MG63 (cell line): ENCODE measurements around the gene S100Z. TPM values are rescaled to one million over a fixed set of nuclear protein-coding genes. Genes with fewer than 3 reads are reported as not detected.
"Not testable (repeated sequence)": the region's sequence is repeated elsewhere in the genome, so short reads cannot be mapped to it uniquely, and the experiment has no call there.

ENCODE experiments used
- DNase-seq: peaks from one replicate; pipeline ENCODE4 v3.0.0-alpha.2; 2020
- H3K27me3 ChIP-seq: fragments of 250-450 bp; sonication (Bioruptor Pico); 2 replicates; pipeline ENCODE4 v1.5.1; 2020; ENCODE audit warnings: mild to moderate bottlenecking, moderate library complexity
- H3K36me3 ChIP-seq: fragments of 250-450 bp; sonication (Bioruptor Pico); 2 replicates; pipeline ENCODE4 v1.5.1; 2020; ENCODE audit warnings: mild to moderate bottlenecking, moderate library complexity
- H3K4me3 ChIP-seq: fragments of 250-450 bp; sonication (Bioruptor Pico); 2 replicates; pipeline ENCODE4 v1.5.1; 2020; ENCODE audit warnings: mild to moderate bottlenecking, moderate library complexity
- H3K9me3 ChIP-seq: fragments of 250-450 bp; sonication (Bioruptor Pico); 2 replicates; pipeline ENCODE4 v1.5.1; 2020; ENCODE audit warnings: mild to moderate bottlenecking, moderate library complexity
- total RNA-seq: library from RNA; depleted of rRNA; stranded (reverse); fragments of >200 nt; shearing (Covaris generic); gene quantifications from 2 replicates; pipeline ENCODE4 v1.2.3, GENCODE V29; 2014; ENCODE audit warnings: low replicate concordance

Gene S100Z
- total RNA-seq, 1 experiment from 2014 or later = not detected

- no peak for DNase-seq
- H3K27me3 ChIP-seq = no peaks in the 10 kb centered on the region
- H3K4me3 ChIP-seq = no peak overlapping the region
- peaks cover 2% of the 10 kb centered on the region; the same call in 1 of the 2 replicates for H3K9me3 ChIP-seq
- H3K36me3 ChIP-seq = no peaks in the 10 kb centered on the region
Observed at GRCh38 chr5:76855961-76856360, 6.1 kb downstream of the S100Z start.

GRCh38 chr5:76856800-76857199, 7.0 kb downstream of the S100Z start:
- H3K9me3 ChIP-seq, H3K27me3 ChIP-seq, H3K4me3 ChIP-seq, DNase-seq, H3K36me3 ChIP-seq: not testable (repeated sequence)

DNA sequence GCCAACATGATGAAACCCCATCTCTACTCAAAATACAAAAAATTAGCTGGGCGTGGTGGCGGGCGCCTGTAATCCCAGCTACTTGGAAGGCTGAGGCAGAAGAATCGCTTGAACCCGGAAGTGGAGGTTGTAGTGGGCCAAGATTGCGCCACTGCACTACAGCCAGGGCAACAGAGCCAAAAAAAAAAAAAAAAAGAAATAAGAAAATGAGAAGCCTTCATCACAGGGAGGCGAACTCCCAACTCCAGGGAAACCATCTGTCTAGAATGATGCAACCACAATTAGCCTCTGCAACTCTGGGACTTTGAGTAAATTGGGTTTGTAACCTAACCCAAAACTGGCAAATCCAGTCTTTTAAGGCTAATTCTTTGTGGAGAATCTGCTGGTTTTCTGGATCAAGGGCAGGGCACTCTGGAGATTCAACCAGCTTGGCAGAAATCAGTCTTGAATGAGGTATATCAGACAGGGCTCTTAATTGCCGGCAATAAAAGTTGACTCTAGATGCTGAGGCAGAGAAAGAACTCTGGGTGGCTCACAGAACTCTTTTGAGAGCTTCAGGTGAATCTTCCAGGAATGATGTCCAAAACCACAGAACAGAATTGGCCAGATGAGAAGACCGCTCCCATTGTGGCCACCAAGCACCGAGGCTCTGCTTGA, 9.9 kb downstream of the S100Z start:
- no peaks in the 10 kb centered on the region for H3K27me3 ChIP-seq
- no peaks in the 10 kb centered on the region for H3K36me3 ChIP-seq
- peak; percentile 2 for DNase-seq
- peaks cover 2% of the 10 kb centered on the region; the same call in 1 of the 2 replicates for H3K9me3 ChIP-seq
- H3K4me3 ChIP-seq = no peak overlapping the region

DNA sequence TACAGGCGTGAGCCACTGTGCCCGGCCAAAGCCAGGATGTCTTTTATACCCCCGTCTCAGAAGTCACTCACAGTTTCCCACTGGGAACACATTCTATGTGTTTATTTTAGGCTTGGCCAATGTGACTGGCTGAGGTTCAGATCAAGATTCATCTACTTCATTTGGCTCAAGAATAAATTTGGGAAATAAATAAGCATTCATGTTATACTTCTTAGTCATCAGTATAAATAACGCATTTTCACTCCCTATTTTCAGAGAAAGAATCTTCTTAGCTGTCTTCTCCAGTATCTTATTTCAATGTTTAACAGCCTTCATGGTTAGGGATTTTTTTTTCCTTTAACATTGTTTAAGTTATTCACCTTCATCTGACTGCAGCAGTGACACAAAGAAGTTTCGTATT, 11.8 kb downstream of the S100Z start:
- DNase-seq = peak; percentile 50
- Histone ChIP-seq H3K27me3 (no peaks in the 10 kb centered on the region), H3K4me3 (no peak overlapping the region), H3K36me3 (no peaks in the 10 kb centered on the region), H3K9me3 (peaks cover 2% of the 10 kb centered on the region; the same call in 1 of the 2 replicates)

DNA sequence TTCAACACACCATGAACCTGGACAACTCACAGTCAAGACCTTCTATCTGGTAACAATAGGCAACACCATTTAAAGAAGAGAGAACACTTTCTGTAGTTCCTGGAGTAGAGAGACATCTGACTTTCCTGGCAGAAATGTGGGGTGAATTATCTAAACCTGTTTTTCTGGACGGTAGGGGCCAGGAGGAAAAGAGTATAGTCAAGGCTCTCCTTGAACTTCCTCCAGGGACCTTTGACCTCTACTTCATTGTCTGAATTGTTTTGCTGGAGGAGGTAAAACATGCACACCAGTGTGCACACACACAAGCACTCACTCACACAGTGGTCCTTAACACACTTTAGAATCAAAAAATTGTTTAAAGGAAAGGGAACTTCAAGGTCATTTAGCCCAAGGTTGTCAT, 13.2 kb downstream of the S100Z start:
- no peak for DNase-seq
- H3K36me3 ChIP-seq = no peaks in the 10 kb centered on the region
- H3K4me3 ChIP-seq = no peak overlapping the region
- H3K27me3 ChIP-seq = no peaks in the 10 kb centered on the region
- peaks cover 2% of the 10 kb centered on the region; the same call in 1 of the 2 replicates for H3K9me3 ChIP-seq

- DNase-seq = no peak
- Histone ChIP-seq H3K4me3 (no peak overlapping the region), H3K36me3 (no peaks in the 10 kb centered on the region), H3K27me3 (no peaks in the 10 kb centered on the region), H3K9me3 (no peaks in the 10 kb centered on the region)
Observed at GRCh38 chr5:76866503-76866902, 16.7 kb downstream of the S100Z start.

- no peaks in the 10 kb centered on the region for H3K27me3 ChIP-seq
- no peak for DNase-seq
- no peaks in the 10 kb centered on the region for H3K36me3 ChIP-seq
- no peak overlapping the region for H3K4me3 ChIP-seq
- no peaks in the 10 kb centered on the region for H3K9me3 ChIP-seq
Observed at GRCh38 chr5:76867038-76867437, 17.2 kb downstream of the S100Z start.

- Histone ChIP-seq H3K9me3 (no peaks in the 10 kb centered on the region), H3K36me3 (no peaks in the 10 kb centered on the region), H3K4me3 (no peak overlapping the region), H3K27me3 (no peaks in the 10 kb centered on the region)
- peak; percentile 28 for DNase-seq
Observed at GRCh38 chr5:76867827-76868693, 18.2 kb downstream of the S100Z start.

- H3K4me3 ChIP-seq = no peak overlapping the region
- no peak for DNase-seq
Observed at GRCh38 chr5:76870046-76870445, 20.2 kb downstream of the S100Z start.

DNA sequence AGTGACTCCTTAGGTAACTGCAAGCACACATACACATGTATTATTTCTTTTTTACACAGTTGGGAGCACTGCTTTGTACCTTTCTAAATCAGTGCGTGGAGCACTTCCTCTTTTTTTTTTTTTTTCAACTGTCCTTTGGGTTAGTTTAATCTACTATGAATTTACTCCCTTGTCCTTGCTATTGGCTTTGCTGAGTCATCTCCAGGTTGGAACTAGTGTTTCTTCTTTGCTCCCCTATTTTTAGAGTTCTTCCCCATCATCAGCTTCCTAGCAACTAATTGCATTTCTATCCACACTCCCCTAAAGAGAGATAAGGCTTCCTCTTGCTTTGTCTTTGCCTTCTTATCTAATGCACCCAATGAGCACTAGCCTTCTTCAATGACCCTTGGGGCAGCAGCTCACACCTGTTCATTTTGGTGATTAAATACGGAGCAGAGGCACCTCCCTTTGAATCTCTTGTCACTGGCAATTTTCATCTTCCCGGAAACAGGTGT, 24.3 kb downstream of the S100Z start:
- H3K27me3 ChIP-seq = no peaks in the 10 kb centered on the region
- no peaks in the 10 kb centered on the region for H3K9me3 ChIP-seq
- H3K4me3 ChIP-seq = no peak overlapping the region
- H3K36me3 ChIP-seq = no peaks in the 10 kb centered on the region
- no peak for DNase-seq

More at GRCh38 chr5:76870046-76870445, 20.2 kb downstream of the S100Z start:
- Histone ChIP-seq H3K27me3 (no peaks in the 10 kb centered on the region), H3K9me3 (no peaks in the 10 kb centered on the region), H3K36me3 (no peaks in the 10 kb centered on the region)

GRCh38 chr5:76888733-76889300, 39.0 kb downstream of the S100Z start:
- H3K9me3 ChIP-seq = no peaks in the 10 kb centered on the region
- H3K27me3 ChIP-seq = peaks cover 19% of the 10 kb centered on the region
- no peak for DNase-seq
- H3K4me3 ChIP-seq = no peak overlapping the region
- no peaks in the 10 kb centered on the region for H3K36me3 ChIP-seq

DNA sequence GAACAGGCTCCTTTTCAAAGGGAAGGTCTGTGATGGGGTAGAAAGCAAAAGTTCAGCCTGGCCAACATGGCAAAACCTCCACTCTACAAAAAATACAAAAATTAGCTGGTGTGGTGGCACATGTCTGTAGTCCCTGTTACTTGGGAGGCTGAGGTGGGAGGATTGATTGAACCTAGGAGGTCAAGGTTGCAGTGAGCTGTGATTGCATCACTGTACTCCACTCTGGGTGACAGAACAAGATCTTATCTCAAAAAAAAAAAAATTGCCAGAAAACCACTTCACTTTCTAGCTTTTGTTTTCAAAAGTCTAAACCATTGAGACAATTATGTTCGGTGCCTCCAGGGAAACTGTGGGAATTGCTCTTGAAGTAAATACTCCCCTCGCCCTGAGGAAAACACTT, 43.5 kb downstream of the S100Z start:
- H3K27me3 ChIP-seq = peaks cover 24% of the 10 kb centered on the region
- no peak for DNase-seq
- no peaks in the 10 kb centered on the region for H3K36me3 ChIP-seq
- H3K4me3 ChIP-seq = no peak overlapping the region
- H3K9me3 ChIP-seq = peaks cover 3% of the 10 kb centered on the region; the same call in 1 of the 2 replicates

DNA sequence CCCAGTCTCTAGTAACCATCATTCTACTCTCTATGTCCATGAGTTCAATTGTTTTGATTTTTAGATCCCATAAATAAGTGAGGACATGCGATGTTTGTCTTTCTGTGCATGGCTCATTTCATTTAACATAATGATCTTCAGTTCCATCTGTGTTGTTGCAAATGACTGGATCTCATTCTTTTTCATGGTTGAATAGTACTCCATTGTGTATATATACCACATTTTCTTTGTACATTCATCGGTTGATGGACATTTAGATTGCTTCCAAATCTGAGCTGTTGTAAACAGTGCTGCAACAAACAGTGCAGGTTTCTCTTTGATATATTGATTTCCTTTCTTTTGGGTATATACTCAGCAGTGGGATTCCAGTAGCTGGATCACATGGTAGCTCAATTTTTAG, 46.4 kb downstream of the S100Z start:
- peaks cover 9% of the 10 kb centered on the region for H3K9me3 ChIP-seq
- no peak overlapping the region for H3K4me3 ChIP-seq
- H3K36me3 ChIP-seq = no peaks in the 10 kb centered on the region
- no peak for DNase-seq
- peaks cover 26% of the 10 kb centered on the region for H3K27me3 ChIP-seq

GRCh38 chr5:76901522-76901921, 51.7 kb downstream of the S100Z start:
- Histone ChIP-seq H3K27me3 (peaks cover 2% of the 10 kb centered on the region; the same call in 1 of the 2 replicates), H3K4me3 (no peak overlapping the region), H3K36me3 (no peaks in the 10 kb centered on the region), H3K9me3 (peaks cover 9% of the 10 kb centered on the region)
- DNase-seq = no peak

DNA sequence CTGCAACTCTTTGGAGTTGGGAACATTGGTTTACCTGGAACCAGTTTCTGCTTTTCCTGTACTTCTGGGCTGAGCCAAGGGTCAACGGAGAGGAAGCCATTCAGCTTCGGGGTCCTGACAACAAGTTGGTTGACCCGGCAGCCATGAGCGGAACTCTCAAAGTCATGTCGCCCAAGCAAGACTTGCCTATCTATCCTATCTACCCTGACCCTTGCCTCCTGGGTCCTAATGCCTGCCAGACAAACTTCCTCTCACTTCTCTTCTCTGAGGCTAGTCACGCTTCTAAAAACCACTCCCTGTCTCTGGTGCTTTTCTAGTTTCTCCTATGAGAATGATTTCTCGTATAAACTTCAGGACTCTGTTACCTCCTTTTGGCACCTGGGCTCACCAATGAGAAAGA, 58.4 kb downstream of the S100Z start:
- no peak for DNase-seq
- H3K36me3 ChIP-seq = no peaks in the 10 kb centered on the region
- H3K27me3 ChIP-seq = no peaks in the 10 kb centered on the region
- no peak overlapping the region for H3K4me3 ChIP-seq
- H3K9me3 ChIP-seq = no peaks in the 10 kb centered on the region

GRCh38 chr5:76910344-76910933, 60.6 kb downstream of the S100Z start:
- not testable (repeated sequence) for DNase-seq, H3K4me3 ChIP-seq, H3K36me3 ChIP-seq, H3K9me3 ChIP-seq, H3K27me3 ChIP-seq

- not testable (repeated sequence) for H3K36me3 ChIP-seq, H3K27me3 ChIP-seq, DNase-seq, H3K4me3 ChIP-seq, H3K9me3 ChIP-seq
Observed at GRCh38 chr5:76914671-76915070, 64.9 kb downstream of the S100Z start.
